HuH-7.5 (cell line): Measurements from ENCODE around the gene PKD2L2.
"Not testable (repeated sequence)": the region's sequence is repeated elsewhere in the genome, so short reads cannot be mapped to it uniquely, and the experiment has no call there.

Experiments used
- DNase-seq: peaks from one replicate; pipeline ENCODE4 v3.0.0; 2011; ENCODE audit warnings: low spot score

Gene PKD2L2

GRCh38 chr5:137888466-137888862, 793 bp upstream of the PKD2L2 start:
- DNase-seq: no peak

DNA sequence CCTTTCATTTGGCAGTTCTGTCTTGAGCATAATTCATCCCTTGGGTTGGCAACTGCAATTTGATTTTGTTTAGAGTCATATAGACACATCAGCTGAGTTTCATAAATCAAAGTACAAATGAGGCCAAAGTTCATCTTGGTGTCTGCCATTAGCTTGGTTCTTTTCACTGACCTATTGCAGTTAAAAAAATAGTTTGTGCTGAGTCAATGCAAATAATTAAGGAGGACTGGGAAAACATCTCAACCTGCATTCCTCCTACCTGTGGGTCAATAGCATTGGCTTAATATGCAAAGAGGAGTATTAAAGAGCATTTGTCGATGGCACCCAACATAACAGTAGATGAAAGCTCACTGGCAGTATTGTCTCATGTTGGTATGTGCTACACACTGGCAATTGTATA, 1.6 kb downstream of the PKD2L2 start:
- no peak for DNase-seq

DNA sequence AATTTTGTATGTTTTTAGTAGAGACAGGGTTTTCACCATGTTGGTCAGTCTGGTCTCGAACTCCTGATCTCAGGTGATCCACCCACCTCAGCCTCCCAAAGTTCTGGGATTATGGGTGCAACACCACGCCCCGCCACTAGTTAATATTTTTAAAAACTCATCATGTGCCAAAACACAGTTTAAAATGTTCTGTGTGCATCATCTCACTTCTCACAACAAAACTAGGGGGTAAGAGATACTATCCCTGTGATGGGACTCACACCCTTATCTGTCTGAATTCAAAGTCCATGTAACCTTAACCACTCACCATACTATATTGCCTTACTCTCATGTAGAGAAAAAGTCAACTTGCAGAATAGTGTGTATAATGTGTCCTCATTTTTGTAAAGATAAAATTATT, 2.6 kb downstream of the PKD2L2 start:
- DNase-seq: no peak

GRCh38 chr5:137894586-137894985, 5.3 kb downstream of the PKD2L2 start:
- no peak for DNase-seq

- no peak for DNase-seq
Measured at GRCh38 chr5:137896560-137896959, 7.3 kb downstream of the PKD2L2 start.

- no peak for DNase-seq
Measured at GRCh38 chr5:137899493-137899892, 10.2 kb downstream of the PKD2L2 start.

GRCh38 chr5:137901011-137901817, 12.0 kb downstream of the PKD2L2 start:
- DNase-seq: no peak

- no peak for DNase-seq
Measured at GRCh38 chr5:137902408-137903133, 13.3 kb downstream of the PKD2L2 start.

DNA sequence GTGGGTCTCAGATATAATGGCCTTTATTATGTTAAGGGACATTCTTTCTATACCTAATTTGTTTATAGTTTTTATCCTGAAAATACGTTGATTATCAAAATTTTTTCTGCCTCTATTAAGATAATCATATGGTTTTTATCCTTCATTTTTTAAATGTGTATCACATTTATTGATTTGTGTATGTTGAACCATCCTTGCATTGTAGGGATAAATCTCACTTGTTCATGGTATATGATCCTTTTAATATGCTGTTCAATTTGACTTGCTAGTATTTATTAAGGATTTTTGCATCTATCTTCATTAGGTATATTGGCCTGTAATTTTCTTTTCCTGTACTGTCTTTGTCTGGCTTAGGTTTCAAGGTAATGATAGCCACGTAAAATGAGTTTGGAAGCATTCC, 25.5 kb downstream of the PKD2L2 start:
- DNase-seq: no peak

DNA sequence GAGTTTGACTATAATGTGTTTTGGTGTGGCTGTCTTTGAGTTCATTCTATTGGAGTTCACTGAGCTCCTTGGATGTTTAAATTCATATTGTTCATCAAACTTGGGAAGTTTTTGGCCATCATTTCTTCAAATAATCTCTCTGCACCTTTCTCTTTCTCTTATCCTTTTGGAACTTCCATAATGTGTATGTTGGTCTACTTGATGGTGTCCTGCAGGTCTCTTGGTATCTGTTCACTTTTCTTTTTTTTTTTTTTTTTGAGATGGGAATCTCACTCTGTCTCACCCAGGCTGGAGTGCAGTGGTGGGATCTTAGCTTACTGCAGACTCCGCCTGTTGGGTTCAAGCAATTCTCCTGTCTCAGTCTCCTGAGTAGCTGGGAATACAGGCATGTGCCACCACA, 27.7 kb downstream of the PKD2L2 start:
- no peak for DNase-seq

GRCh38 chr5:137921931-137922330, 32.7 kb downstream of the PKD2L2 start:
- DNase-seq: no peak

DNA sequence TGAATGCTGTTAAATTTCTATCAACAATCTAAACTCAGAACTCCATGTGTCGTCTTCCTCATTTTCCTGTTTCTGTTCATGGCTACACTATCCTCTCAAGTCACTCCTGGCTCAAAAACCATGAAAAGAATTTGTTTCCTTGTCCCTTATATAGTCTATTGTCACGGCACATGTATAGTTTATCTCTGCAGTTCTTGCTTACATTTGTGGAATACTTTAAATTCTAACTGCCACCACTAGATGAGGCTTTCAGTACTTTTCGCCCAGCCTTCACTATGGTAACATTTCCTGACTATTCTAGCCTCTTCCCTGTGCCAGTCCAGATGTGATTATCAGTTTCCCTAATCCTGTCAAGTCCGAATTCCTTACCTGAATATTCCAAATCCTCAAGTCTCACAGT, 34.6 kb downstream of the PKD2L2 start:
- no peak for DNase-seq

DNA sequence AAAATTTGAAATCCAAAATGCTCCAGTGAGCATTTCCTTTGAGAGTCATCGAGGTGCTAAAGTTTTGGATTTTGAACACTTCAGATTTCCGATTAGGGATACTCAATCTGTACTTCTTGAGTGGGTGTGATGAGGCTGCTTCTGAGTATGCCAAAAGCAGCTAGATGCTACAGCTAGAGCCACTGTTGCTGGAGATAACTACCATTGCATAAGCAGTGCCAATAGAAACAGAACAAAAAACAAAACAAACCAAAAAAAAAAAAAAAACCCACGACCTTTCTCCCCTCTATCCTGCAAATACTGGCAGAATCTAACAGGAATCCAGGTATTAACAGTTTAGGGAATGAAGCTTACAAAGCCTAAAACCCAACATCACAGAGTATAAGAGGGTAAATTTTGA, 43.5 kb downstream of the PKD2L2 start:
- DNase-seq: no peak

- no peak for DNase-seq
Measured at GRCh38 chr5:137933491-137933911, 44.2 kb downstream of the PKD2L2 start.

- DNase-seq: no peak
Measured at GRCh38 chr5:137935190-137935589, 45.9 kb downstream of the PKD2L2 start.

GRCh38 chr5:137935694-137936093, 46.4 kb downstream of the PKD2L2 start:
- DNase-seq: no peak

DNA sequence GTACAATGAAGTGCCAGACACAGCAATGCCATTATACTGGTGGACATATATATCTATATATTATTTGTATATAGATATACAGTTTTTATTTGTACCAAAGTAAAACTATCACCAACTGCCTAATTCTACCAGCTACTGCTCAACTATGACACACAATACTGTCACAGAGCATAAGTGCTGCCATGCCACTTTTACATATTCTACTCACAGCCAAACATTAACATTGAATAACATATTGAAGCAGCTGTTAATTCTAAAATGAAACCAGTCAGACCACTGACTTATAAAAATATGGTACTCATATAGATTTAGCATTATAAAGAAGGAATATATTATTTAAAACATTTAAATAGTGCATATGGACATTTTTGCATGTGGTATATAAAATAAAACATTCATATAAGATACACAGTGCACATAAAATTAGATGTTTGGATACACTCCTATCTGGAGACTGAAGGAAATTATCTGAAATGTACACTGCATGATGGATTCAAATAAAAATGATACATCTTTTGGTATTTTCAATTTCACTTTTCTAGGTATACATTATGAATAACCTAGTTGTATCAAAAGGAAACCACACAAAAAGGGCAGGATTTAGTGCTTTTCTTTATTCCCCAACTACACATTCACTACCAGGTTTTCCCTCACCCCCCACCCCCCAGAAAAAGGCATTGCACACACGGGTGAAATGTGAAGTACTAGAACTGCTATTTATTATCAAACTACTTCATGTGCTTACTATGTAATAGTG, 48.9 kb downstream of the PKD2L2 start:
- DNase-seq: no peak

GRCh38 chr5:137938751-137939143, 49.5 kb downstream of the PKD2L2 start:
- DNase-seq: no peak

DNA sequence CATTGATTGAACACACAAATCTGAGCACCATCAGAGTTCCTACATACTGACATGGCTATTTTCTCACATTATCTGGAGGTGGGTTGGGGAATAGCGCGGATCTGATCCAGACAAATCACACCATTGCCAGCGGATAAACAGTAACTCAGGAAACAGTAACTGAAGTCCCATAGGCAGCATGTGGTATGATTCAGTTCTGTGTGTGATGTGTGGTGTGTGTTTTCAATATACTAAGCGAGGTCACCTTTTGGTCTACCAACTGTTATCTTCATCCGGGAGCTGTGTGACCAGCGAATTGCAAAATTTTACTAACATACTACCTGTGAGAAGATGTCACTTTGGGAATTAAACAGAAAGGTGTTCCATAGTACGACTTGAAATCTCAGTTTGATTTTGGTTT, 50.1 kb downstream of the PKD2L2 start:
- no peak for DNase-seq

DNA sequence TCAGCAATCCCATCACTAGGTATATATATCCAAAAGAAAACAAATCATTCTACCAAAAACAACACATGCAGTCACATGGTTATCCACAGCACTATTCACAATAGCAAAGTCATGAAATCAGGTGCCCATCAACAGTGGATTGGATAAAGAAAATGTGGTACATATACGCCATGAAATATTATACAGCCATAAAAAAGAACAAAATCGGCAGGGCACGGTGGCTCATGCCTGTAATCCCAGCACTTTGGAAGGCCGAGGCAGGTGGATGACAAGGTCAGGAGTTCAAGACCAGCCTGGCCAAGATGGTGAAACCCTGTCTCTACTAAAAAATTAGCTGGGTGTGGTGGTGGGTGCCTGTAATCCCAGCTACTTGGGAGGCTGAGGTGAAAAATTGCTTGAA, 55.0 kb downstream of the PKD2L2 start:
- not testable (repeated sequence) for DNase-seq

DNA sequence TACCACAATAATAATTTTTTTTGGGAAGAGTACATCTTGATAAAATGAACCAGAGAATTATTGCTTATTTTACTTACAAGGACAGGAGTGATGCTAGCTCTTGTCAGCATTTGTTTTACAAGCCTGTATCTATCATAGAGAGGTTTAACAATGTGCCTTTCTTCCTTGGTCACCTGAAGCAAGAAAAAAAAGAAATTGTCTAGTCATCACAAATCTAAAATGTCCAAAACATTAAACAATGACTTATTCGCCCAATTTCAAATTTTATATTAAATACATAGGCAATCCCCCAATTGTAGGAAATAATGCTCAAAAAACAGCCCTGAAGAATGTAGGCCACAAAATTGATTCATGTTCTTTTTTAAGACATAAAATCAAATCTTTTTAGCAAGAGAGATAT, 56.6 kb downstream of the PKD2L2 start:
- no peak for DNase-seq

GRCh38 chr5:137954131-137954879, 65.0 kb downstream of the PKD2L2 start:
- DNase-seq: no peak
